CD4-positive, alpha-beta T cell (primary cell): Measurements from ENCODE around the gene HLCS. TPM values are rescaled to one million over a fixed set of nuclear protein-coding genes. Genes with fewer than 3 reads are reported as not detected.

ENCODE experiments used
- ATAC-seq: fragments of 200-7000 bp; cut with Tn5 transposase; one replicate; pipeline ENCODE4 v1.10.0; 2022; ENCODE audit warnings: mild to moderate bottlenecking; ENCODE audit not compliant: poor library complexity
- CTCF ChIA-PET: fragments of 350-600 bp; sonication (Branson Sonifier 250); formaldehyde crosslinking; loops from one replicate; lab custom pipeline; 2021; ENCODE audit warnings: antibody characterized with exemption, inconsistent platforms; lab: Charles Lee
- POLR2A ChIA-PET: fragments of 350-600 bp; sonication (Branson Sonifier 250); formaldehyde crosslinking; loops from one replicate; lab custom pipeline; 2021; ENCODE audit warnings: antibody characterized with exemption, inconsistent platforms; lab: Charles Lee
- DNase-seq, 14 experiments: peaks; one replicate each; pipeline ENCODE4 v3.0.0-alpha.2; 2013 to 2020; ENCODE audit warnings: mixed read lengths in 2 of 14
- H3K27ac ChIP-seq, 2 donors: one replicate each; pipeline versions ENCODE4 v1.5.1 to v1.7.0; 2013; ENCODE audit warnings: low read length in 2 of 2, low read depth in 1 of 2, mild to moderate bottlenecking in 1 of 2
- H3K27me3 ChIP-seq, 2 experiments: 1 replicate in 1 of 2; 2 replicates in 1 of 2; pipeline versions ENCODE4 v1.6.1 to v1.7.0; 2013; ENCODE audit warnings: low read length in 2 of 2, control low read depth in 1 of 2, mild to moderate bottlenecking in 1 of 2, moderate library complexity in 1 of 2; ENCODE audit not compliant: insufficient read depth in 2 of 2, control insufficient read depth in 1 of 2
- H3K36me3 ChIP-seq: one replicate; pipeline ENCODE4 v1.6.1; 2013; ENCODE audit warnings: low read length, control low read depth; ENCODE audit not compliant: insufficient read depth
- H3K4me1 ChIP-seq: one replicate; pipeline ENCODE4 v1.6.1; 2013; ENCODE audit warnings: low read length, control low read depth; ENCODE audit not compliant: insufficient read depth
- H3K4me3 ChIP-seq: one replicate; pipeline ENCODE4 v1.5.1; 2013; ENCODE audit warnings: mild to moderate bottlenecking, low read length, moderate library complexity
- H3K9me3 ChIP-seq, 2 experiments: 1 replicate in 1 of 2; 2 replicates in 1 of 2; pipeline versions ENCODE4 v1.6.1 to v1.7.0; 2013; ENCODE audit warnings: low read length in 2 of 2, mild to moderate bottlenecking in 2 of 2, control low read depth in 1 of 2, moderate library complexity in 1 of 2; ENCODE audit not compliant: control insufficient read depth in 1 of 2, insufficient read depth in 1 of 2
- H3K27ac Mint-ChIP-seq: one replicate; pipeline ENCODE4 v1.8.0; 2020; ENCODE audit warnings: mixed read lengths
- H3K27me3 Mint-ChIP-seq: one replicate; pipeline ENCODE4 v1.8.0; 2021; ENCODE audit warnings: mixed read lengths
- H3K36me3 Mint-ChIP-seq: one replicate; pipeline ENCODE4 v1.8.0; 2021; ENCODE audit warnings: low read depth, mixed read lengths
- H3K4me1 Mint-ChIP-seq: one replicate; pipeline ENCODE4 v1.8.0; 2021; ENCODE audit warnings: low read depth, mixed read lengths
- H3K4me3 Mint-ChIP-seq: one replicate; pipeline ENCODE4 v1.8.0; 2020; ENCODE audit warnings: mild to moderate bottlenecking, mixed read lengths
- H3K9me3 Mint-ChIP-seq: one replicate; pipeline ENCODE4 v1.8.0; 2020; ENCODE audit warnings: mixed read lengths
- CTCF ChIP-seq: fragments of 200-600 bp; IDR thresholded peaks from one replicate; pipeline ENCODE4 v1.8.0; 2022; ENCODE audit warnings: antibody characterized with exemption, mild to moderate bottlenecking
- intact Hi-C, 2 experiments: fragments of 100-400 bp; cut with DNase I in 1 of 2; cut with micrococcal nuclease in 1 of 2; formaldehyde crosslinking; loops; one replicate each; pipeline versions ENCODE4 v1.15.1 to v1.9.0; 2023 to 2025; cut with DNase I, micrococcal nuclease
- total RNA-seq, 174 experiments: library from RNA in 2 of 174; stranded (reverse) in 2 of 174; gene quantifications; one replicate each; pipeline ENCODE4 v1.2.3 and lab custom pipeline; 2021 to 2026

The HLCS gene
- total RNA-seq, 2 experiments from 2014 or later, result 8.1 to 10.0 TPM

DNA sequence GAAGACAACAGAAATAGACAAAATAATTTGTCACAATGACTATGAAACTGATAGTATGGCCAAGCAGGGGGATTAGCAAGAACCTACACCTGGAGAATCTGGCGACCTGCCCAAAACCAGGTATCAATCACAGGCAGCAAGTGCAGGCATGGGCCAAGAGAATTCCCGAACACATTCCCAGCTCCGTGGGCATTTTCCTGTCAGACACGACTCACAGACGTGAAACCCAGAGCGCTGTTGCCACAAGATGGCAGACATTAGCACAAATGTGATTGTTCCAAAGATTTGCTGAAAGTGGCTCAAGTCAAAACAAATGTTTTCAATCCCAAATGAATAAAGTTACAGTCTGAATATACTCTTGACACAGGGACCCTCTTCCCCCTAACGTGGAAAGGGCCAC is 36.8 kb downstream of the HLCS start:
- Histone ChIP-seq H3K27me3 (no peaks in the 10 kb centered on the region), H3K36me3 (peaks cover 16% of the 10 kb centered on the region), H3K4me1 (no peaks in the 10 kb centered on the region), H3K27ac (no peak overlapping the region), H3K4me3 (no peak overlapping the region), H3K9me3 (no peaks in the 10 kb centered on the region)
- Mint-ChIP-seq H3K4me1 (no peaks in the 10 kb centered on the region), H3K9me3 (no peaks in the 10 kb centered on the region), H3K36me3 (peaks cover 34% of the 10 kb centered on the region), H3K27ac (no peak overlapping the region), H3K4me3 (no peak overlapping the region), H3K27me3 (no peaks in the 10 kb centered on the region)
- ATAC-seq, result no peak
- no peak for TF ChIP-seq CTCF
- ChIA-PET POLR2A (no interaction called here), CTCF (interaction anchor here (1.0 kb wide), 1 partner anchor 19 kb away, joined by 3 read pairs; no protein-coding TSS in a partner anchor)
- intact Hi-C loops, result loop anchor here (5.0 to 10.0 kb wide), 3 partner anchors 297 to 787 kb away; no protein-coding TSS in a partner anchor
- DNase-seq, result no peak

DNA sequence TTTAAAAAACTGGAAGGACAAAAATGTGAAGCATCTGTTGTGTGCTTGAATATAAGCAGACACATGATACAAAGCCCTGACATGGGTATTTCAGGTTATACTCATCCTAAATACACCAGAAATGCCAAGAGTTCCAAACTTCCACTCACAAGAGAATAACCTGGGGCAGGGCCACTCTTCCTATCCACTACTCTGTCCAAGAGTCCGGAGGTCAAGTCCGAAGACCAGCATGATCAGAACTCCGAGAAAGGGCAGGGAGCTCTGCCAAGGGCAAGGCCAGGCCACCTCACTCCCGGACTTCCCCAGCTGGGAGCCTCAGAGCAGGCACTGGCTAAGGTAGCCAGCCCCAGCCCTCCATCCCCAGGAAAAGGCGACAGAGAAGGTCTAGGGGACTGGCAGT is 37.5 kb downstream of the HLCS start:
- CTCF ChIA-PET, result interaction anchor here (1.0 kb wide), 1 partner anchor 19 kb away, joined by 3 read pairs; no protein-coding TSS in a partner anchor
- intact Hi-C loops, result loop anchor here (1.0 to 10.0 kb wide), 4 partner anchors 297 to 787 kb away; no protein-coding TSS in a partner anchor

DNA sequence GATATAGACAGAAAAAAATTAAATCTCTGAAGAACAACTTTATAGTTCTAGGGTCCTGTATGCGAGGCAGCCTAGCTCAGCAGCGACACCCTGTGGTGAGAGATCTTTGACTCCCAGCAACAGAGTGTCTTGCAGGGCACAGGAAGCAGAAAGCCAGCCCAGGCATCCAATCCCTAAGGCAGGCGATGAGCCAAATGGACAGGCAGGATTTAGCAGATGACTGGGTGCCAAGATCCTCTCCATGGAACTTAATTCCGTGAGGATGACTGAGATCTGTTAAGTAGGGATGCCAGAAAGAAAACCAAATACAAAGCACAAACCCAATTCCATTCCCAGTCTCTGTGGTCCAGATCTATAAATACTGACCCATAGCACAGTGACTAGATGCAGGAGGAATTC is 38.8 kb downstream of the HLCS start:
- Histone ChIP-seq H3K36me3 (peaks cover 12% of the 10 kb centered on the region), H3K4me1 (no peaks in the 10 kb centered on the region), H3K27me3 (no peaks in the 10 kb centered on the region), H3K9me3 (no peaks in the 10 kb centered on the region), H3K4me3 (no peak overlapping the region), H3K27ac (no peak overlapping the region)
- peaks cover 8% of the 10 kb centered on the region for H3K4me1 Mint-ChIP-seq
- intact Hi-C loops, result loop anchor here (1.0 to 10.0 kb wide), 5 partner anchors 295 to 785 kb away; no protein-coding TSS in a partner anchor
- no peaks in the 10 kb centered on the region for H3K27me3 Mint-ChIP-seq
- ChIA-PET POLR2A (no interaction called here), CTCF (interaction anchor here (0.5 to 1.3 kb wide), 6 partner anchors 10 to 419 kb away, joined by 3 to 5 read pairs (median 3); no protein-coding TSS in a partner anchor)
- no peaks in the 10 kb centered on the region for H3K9me3 Mint-ChIP-seq
- H3K4me3 Mint-ChIP-seq, result no peak overlapping the region
- peaks cover 23% of the 10 kb centered on the region for H3K36me3 Mint-ChIP-seq
- H3K27ac Mint-ChIP-seq, result no peak overlapping the region
- DNase-seq (peak; percentile 56 to 82 (median 64)), ATAC-seq (peak; percentile 59)
- TF ChIP-seq CTCF, result peak; percentile 89

More for the DNA sequence above, 37.5 kb downstream of the HLCS start:
- ATAC-seq, result no peak
- no peak overlapping the region for H3K27ac Mint-ChIP-seq
- Histone ChIP-seq H3K27me3 (no peaks in the 10 kb centered on the region), H3K36me3 (peaks cover 16% of the 10 kb centered on the region), H3K27ac (no peak overlapping the region), H3K4me1 (no peaks in the 10 kb centered on the region), H3K9me3 (no peaks in the 10 kb centered on the region), H3K4me3 (no peak overlapping the region)
- H3K9me3 Mint-ChIP-seq, result no peaks in the 10 kb centered on the region
- H3K36me3 Mint-ChIP-seq, result peaks cover 30% of the 10 kb centered on the region
- H3K27me3 Mint-ChIP-seq, result no peaks in the 10 kb centered on the region
- no peak overlapping the region for H3K4me3 Mint-ChIP-seq
- POLR2A ChIA-PET, result no interaction called here
- no peak for DNase-seq
- H3K4me1 Mint-ChIP-seq, result peaks cover under 1% of the 10 kb centered on the region
- TF ChIP-seq CTCF, result no peak
